ENCODE measurements around the gene ZNF624. TPM values are rescaled to one million over a fixed set of nuclear protein-coding genes. Genes with fewer than 3 reads are reported as not detected.

Gene ZNF624
- polyA plus RNA-seq, 1 donor (not counting 4 experiments of a cell fraction or from before 2014, with no cell fraction given) = 2.1 TPM

DNA sequence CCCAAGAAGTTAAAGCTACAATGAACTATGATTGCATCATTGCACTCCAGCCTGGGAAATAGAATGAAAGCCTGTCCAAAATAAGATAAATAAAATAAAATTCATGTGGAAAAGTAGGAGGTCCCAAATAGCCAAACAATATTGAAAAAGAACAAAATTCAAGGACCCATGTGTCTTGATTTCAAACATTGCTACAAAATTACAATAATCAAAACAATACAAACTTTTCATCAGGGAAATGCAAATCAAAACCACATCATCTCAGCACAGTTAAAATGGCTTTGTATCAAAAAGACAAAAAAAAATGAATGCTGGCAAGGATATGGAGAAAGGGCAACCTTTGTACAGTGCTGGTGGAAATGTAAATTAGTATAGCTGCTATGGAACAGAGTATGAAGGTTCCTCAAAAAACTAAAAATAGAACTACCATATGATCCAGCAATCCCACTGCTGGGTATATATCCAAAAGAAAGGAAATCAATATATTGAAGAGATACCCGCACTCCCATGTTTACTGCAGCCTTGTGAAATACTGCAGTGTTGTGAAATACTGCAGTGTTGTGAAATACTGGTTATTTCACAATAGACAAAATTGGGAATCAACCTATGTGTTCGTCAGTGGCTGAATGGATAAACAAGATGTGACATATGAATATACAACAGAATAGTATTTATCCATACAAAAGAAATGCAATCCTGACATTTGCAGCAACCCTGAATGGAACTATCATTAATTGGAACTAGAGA, 60.1 kb downstream of the ZNF624 start:
- Histone ChIP-seq H3K4me3 (ENCODE audit: control insufficient read depth in 2 of 3, extremely low read depth in 1 of 3, insufficient read depth in 2 of 3, low read depth in 1 of 3, low read length in 3 of 3) (no peak overlapping the region), H4K20me1 (ENCODE audit: control insufficient read depth, extremely low read depth, insufficient read depth, low read length) (no peaks in the 10 kb centered on the region), H3K36me3 (ENCODE audit: control insufficient read depth in 2 of 2, extremely low read depth in 1 of 2, insufficient read depth in 2 of 2, low read length in 2 of 2) (no peaks in the 10 kb centered on the region), H3K4me1 (ENCODE audit: control insufficient read depth, extremely low read depth, insufficient read depth, low read length) (peaks cover 3% of the 10 kb centered on the region), H3K9me3 (ENCODE audit: control insufficient read depth, low read depth, low read length) (no peaks in the 10 kb centered on the region), H3K27ac (ENCODE audit: control insufficient read depth, insufficient read depth, low read length) (no peak overlapping the region), H3K79me2 (ENCODE audit: control insufficient read depth, insufficient read depth, low read length) (no peaks in the 10 kb centered on the region), H3K9ac (ENCODE audit: control insufficient read depth, extremely low read depth, insufficient read depth, low read length) (no peak overlapping the region), H3K27me3 (ENCODE audit: control insufficient read depth, extremely low read depth, insufficient read depth, low read length) (peaks cover 10% of the 10 kb centered on the region), H3K4me2 (ENCODE audit: control insufficient read depth, extremely low read depth, insufficient read depth, low read depth, low read length) (no peak overlapping the region), H3K9me1 (ENCODE audit: control insufficient read depth, extremely low read depth, insufficient read depth, low read length) (no peaks in the 10 kb centered on the region), H2AFZ (ENCODE audit: control insufficient read depth, low read length) (no peak overlapping the region)
- no peak for DNase-seq (ENCODE audit: low read depth, low spot score)
- no peak for FAIRE-seq
- dilution Hi-C loops (cut with MboI; ENCODE audit: extremely low pct_ligation_motif_present, low sequenced_read_pairs) = no loop called here
- TF ChIP-seq, protein P1, sequence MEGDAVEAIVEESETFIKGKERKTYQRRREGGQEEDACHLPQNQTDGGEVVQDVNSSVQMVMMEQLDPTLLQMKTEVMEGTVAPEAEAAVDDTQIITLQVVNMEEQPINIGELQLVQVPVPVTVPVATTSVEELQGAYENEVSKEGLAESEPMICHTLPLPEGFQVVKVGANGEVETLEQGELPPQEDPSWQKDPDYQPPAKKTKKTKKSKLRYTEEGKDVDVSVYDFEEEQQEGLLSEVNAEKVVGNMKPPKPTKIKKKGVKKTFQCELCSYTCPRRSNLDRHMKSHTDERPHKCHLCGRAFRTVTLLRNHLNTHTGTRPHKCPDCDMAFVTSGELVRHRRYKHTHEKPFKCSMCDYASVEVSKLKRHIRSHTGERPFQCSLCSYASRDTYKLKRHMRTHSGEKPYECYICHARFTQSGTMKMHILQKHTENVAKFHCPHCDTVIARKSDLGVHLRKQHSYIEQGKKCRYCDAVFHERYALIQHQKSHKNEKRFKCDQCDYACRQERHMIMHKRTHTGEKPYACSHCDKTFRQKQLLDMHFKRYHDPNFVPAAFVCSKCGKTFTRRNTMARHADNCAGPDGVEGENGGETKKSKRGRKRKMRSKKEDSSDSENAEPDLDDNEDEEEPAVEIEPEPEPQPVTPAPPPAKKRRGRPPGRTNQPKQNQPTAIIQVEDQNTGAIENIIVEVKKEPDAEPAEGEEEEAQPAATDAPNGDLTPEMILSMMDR (optimal IDR thresholded peaks at IDR 0.05 in 1 of 3, IDR thresholded peaks at IDR 0.05 in 1 of 3, conservative IDR thresholded peaks at IDR 0.05 in 1 of 3; ENCODE audit: extremely low read depth in 1 of 3, insufficient read depth in 2 of 3, low read length in 3 of 3) = no peak
- no peak for TF ChIP-seq EZH2 (IDR thresholded peaks at IDR 0.05; ENCODE audit: low read length)

DNA sequence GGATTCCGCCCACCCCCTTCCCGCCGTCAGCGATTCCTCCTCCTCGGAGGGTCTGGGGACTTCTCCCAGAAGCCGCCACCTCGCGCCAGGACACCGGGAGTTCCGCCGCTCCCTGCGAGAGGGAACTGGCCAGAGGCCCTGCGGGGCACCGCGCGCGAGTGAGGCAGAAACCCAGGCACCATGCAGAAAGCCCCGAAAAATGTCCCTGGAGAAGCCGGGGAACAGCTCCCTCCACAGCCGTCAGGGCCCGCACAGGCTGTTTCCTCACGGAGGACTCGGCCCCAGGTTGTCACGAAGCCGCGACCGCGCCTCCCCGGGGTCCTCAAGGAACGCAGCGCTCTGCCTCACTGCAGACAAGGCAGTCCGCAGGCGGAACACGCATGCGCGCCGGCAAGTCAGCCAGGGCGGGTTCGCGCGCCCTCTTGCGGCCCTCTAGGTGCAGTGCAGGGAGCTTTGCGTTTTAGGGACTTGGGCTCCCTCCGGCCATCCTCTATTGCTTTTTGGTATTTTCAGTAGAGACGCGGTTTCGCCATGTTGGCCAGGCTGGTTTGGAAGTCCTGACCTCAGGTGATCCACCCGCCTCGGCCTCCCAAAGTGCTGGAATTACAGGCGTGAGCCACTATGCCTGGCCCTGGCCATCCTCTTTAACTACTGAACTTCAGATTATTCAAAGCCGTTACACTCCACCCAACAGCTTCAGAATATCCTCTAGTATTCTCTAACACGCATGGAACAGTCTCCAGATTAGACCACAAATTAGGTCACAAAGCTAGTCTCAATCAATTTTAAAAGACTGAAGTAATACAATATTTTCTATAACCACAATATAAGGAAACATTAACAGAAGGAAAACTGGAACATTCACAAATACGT, 64.3 kb downstream of the ZNF624 start:
- H3K9me1 ChIP-seq (ENCODE audit: control insufficient read depth, extremely low read depth, insufficient read depth, low read length) = no peaks in the 10 kb centered on the region
- H4K20me1 ChIP-seq (ENCODE audit: control insufficient read depth, extremely low read depth, insufficient read depth, low read length) = no peaks in the 10 kb centered on the region
- no peak overlapping the region for H3K27ac ChIP-seq (ENCODE audit: control insufficient read depth, insufficient read depth, low read length)
- peaks cover 10% of the 10 kb centered on the region for H3K27me3 ChIP-seq (ENCODE audit: control insufficient read depth, extremely low read depth, insufficient read depth, low read length)
- peak; percentile 81 for FAIRE-seq
- H3K9me3 ChIP-seq (ENCODE audit: control insufficient read depth, low read depth, low read length) = no peaks in the 10 kb centered on the region
- peak overlapping the region; percentile 94 for H3K4me2 ChIP-seq (ENCODE audit: control insufficient read depth, extremely low read depth, insufficient read depth, low read depth, low read length)
- DNase-seq (ENCODE audit: low read depth, low spot score) = peak; percentile 33
- peak overlapping the region; percentile 58 to 81 (median 80) for H3K4me3 ChIP-seq (ENCODE audit: control insufficient read depth in 2 of 3, extremely low read depth in 1 of 3, insufficient read depth in 2 of 3, low read depth in 1 of 3, low read length in 3 of 3)
- H3K4me1 ChIP-seq (ENCODE audit: control insufficient read depth, extremely low read depth, insufficient read depth, low read length) = peaks cover 7% of the 10 kb centered on the region
- dilution Hi-C loops (cut with MboI; ENCODE audit: extremely low pct_ligation_motif_present, low sequenced_read_pairs) = no loop called here
- no peaks in the 10 kb centered on the region for H3K36me3 ChIP-seq (ENCODE audit: control insufficient read depth in 2 of 2, extremely low read depth in 1 of 2, insufficient read depth in 2 of 2, low read length in 2 of 2)
- peak overlapping the region; percentile 56 for H3K9ac ChIP-seq (ENCODE audit: control insufficient read depth, extremely low read depth, insufficient read depth, low read length)
- TF ChIP-seq, protein P1 (optimal IDR thresholded peaks at IDR 0.05 in 1 of 3, IDR thresholded peaks at IDR 0.05 in 1 of 3, conservative IDR thresholded peaks at IDR 0.05 in 1 of 3; ENCODE audit: extremely low read depth in 1 of 3, insufficient read depth in 2 of 3, low read length in 3 of 3) = peak; percentile 89 to 99 (median 93)
- TF ChIP-seq EZH2 (IDR thresholded peaks at IDR 0.05; ENCODE audit: low read length) = no peak
- H3K79me2 ChIP-seq (ENCODE audit: control insufficient read depth, insufficient read depth, low read length) = no peaks in the 10 kb centered on the region
- peak overlapping the region; percentile 95 for H2AFZ ChIP-seq (ENCODE audit: control insufficient read depth, low read length)
